ENCODE data around the gene LRP2.

LRP2 gene

DNA sequence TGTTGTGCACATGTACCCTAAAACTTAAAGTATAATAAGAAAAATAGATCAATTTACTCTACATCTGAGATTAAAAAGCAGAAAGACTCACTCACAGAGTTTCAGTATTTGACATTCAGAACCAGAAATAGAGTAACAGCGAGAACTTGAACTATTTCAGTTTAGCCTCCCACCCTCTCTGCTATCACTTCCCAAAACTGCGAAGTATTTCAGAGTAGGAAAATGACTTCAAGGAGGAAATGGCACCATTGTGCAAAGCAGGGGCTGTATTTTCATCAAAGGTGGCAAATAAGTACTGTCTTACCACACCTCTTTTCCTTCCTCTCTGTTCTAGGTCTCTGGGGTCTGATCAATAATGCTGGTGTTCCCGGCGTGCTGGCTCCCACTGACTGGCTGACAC, 279.3 kb downstream of the LRP2 start:
- DNase-seq = no peak

DNA sequence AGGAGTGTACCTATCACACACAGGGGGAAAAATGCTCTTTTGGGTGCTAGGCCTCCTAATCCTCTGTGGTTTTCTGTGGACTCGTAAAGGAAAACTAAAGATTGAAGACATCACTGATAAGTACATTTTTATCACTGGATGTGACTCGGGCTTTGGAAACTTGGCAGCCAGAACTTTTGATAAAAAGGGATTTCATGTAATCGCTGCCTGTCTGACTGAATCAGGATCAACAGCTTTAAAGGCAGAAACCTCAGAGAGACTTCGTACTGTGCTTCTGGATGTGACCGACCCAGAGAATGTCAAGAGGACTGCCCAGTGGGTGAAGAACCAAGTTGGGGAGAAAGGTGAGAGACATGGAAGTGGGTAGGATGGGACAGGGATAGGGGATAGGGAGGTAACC, 280.8 kb downstream of the LRP2 start:
- DNase-seq = no peak

DNA sequence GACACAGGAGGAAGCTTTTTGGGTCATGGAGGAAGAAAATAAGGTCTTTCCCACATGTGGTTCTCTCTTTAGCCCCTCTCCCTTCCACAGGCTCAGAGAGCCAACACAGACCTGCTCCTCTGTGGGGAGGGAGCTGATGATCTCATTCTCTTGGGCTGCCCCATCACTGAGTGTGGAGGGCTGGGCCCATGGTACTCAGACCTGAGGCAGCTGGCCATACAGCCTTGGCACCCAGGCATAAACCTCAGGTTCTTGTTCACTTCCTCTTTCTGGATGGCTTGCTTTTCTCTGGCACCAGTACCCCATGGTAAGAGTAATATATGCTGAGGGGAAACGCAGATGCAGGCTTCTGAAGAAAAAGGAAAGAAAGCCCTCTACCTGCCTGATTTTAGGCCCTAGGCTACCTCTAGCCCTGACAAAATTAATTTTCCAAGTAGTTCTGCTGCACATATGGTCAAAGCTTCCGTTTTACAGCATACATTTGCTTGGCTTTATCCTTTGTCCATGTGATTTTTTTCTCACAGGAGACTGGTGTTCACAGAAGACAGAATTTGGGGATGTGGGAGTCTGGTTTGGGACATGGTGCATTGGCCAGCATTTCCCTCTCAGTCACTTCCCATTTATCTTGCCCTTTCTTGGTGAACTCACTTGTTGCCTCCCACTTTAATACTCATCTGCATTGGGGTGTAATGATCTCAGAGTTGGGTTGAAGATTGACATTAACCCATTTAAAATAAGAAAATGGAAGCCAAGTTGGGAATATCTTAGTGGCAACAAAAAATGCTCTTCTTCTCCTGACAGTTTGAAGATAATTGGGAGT, 281.9 kb downstream of the LRP2 start:
- DNase-seq = no peak

DNA sequence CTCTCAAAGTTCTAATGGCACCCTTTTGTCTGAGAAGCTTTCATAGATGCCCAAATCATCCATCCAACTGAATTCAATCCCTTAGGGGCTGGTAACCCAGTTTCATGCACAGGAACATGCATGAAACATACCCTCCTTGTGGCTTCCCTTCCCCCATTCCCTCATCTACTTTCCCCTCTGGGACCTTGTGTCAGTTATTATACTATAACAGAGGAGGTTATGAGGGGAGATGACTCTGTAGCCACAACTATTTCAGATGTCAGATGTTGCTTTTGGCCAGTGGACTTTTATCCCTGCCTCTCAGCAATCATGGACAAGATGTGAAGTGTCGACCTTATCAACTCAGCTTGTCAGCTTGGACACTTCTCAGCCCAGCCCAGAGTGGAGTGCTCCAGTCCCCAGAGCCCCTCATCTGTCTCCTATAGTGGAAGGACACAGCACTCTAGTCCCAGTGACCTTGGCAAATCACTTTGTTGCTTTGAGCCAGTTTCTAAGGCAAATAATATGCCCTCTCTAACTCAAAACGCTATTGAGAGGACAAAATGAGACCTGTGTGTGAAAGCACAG, 284.6 kb downstream of the LRP2 start:
- no peak for DNase-seq

Measured in T-helper 1 cell (primary cell).